Hypothalamus (tissue), 51 donors: ENCODE results near the gene ZNF41.

Experiments
- DNase-seq, 51 donors: peaks; one replicate each; lab custom pipeline; 2025; lab: John Stamatoyannopoulos, UW

The ZNF41 gene

DNA sequence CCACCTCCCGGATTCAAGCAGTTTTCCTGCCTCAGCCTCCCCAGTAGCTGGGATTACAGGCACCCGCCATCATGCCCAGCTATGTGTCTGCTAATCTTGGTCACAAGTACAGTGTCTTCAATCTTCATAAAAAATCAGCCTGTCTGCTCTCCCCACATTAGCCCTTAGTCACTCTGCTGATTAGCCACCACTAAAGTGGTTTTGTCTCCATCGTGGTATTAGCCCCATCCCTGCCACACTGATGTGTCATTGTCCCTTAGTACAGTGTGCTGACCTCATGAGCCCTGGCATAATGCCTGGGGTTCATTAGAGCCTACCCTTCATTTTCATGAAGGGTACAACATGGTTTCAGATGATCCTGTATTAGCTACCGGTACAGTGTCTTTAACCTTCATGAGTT is 62.8 kb downstream of the ZNF41 start:
- no peak for DNase-seq

DNA sequence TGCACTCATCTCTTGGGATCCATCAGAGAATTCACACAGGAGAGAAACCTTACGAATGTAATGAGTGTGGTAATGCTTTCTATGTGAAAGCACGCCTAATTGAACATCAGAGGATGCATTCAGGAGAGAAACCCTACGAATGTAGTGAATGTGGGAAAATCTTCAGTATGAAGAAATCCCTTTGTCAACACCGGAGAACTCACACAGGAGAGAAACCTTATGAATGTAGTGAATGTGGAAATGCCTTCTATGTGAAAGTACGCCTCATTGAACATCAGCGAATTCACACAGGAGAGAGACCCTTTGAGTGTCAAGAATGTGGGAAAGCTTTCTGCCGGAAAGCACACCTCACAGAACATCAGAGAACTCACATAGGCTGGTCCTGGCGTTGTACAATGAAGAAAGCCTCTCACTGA is 69.8 kb downstream of the ZNF41 start:
- no peak for DNase-seq
